Stimulated activated CD8-positive, alpha-beta memory T cell treated with anti-CD3 and anti-CD28 coated beads, Interleukin-7, amount 100 ng/mL, for 4 hours (primary cell): Measurements from ENCODE around the gene CFB.

Experiments used
- DNase-seq, 2 donors: peaks; one replicate each; pipeline ENCODE4 v3.0.0-alpha.2; 2020; ENCODE audit warnings: low read depth in 2 of 2

CFB gene

DNA sequence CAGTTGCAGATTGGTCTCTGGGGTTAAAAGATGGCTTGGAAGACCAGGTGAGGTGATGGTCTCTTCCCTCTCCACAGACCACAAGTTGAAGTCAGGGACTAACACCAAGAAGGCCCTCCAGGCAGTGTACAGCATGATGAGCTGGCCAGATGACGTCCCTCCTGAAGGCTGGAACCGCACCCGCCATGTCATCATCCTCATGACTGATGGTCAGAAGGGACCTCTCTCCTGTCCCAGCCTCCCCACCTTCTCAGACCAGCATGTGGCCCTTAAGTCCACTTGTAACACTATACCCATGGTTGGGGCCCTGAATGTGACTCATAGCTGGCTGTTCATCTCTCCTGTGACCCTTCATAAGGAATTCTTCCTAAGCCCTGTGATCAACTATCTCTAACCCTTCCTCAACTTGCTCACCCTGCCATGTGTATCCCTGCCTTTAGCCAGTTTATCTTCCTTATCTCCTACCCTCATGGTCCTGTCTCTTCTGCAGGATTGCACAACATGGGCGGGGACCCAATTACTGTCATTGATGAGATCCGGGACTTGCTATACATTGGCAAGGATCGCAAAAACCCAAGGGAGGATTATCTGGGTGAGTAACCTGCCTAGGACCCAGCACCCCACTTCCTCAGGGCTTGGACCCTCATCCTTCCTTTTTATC lies 3.0 kb downstream of the CFB start:
- DNase-seq: no peak

DNA sequence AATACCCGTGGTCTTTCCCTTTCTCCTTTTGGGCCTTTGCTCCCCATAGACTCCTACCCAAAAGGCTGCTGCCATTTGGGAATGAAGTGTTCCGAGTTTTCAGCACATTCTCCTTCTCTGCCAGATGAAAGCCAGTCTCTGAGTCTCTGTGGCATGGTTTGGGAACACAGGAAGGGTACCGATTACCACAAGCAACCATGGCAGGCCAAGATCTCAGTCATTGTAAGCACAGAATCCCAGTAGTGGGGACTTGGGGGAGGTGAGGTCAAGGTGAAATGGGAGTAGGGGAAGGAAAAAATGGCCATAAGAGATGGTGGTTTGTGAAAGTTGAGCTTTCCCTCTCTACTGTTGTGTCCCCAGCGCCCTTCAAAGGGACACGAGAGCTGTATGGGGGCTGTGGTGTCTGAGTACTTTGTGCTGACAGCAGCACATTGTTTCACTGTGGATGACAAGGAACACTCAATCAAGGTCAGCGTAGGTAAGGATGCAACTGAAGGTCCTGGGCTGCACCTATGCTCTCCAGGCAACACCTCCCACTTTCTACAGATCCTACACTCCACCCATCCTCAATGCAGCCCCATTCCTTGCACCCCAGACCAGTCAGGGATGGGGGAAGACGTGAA lies 4.1 kb downstream of the CFB start:
- no peak for DNase-seq

DNA sequence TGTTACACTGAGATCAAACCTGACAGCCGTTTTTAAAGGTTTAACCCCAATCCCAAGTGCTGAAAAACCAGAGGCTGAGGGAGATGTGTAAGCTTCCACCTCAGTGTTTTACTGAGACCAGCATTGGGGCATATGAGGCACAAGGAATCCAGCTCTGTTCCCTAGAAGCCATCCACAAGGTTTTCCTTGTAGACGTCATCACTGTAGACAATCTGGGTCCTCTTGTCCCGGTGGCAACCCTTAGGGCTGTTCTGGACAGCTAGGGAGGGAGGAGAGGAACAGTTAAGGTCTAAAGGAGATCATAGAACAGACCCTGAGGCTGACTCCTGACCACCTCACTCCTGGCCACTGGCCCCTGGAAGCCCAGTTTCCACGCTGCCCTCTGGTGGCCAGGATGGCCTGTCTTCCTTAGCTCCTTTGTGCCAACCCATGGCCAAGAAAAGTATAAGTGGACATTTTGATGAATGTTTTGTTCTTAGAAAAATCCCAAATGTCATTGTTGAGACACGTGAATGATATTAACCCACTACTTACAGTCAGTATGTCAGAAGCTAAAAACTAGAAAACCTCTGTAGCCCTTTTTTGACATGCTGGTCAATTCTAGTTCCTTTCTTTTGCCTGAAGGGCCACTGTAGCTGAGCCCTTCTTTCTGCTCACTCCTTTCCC lies 6.4 kb downstream of the CFB start:
- no peak for DNase-seq

DNA sequence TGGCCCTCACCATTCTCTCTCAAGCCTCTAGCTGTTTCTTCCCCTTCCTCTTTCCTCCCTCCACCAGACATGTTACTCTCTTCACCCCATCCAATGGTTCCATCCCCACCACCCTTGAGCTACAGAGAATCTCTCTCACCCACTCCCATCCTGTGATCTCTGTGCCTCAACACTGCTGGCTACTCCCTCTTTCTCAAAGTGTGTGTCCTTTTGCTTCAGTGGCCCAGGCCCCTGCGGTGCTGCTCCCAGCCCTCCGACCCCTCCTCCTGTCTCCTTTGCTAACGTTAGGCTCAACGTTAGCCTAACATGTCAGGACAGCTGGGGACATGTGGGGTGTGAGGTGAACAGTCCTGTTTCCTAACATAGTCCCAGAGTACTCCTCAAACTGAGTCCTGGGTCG lies 7.0 kb downstream of the CFB start:
- DNase-seq: no peak

DNA sequence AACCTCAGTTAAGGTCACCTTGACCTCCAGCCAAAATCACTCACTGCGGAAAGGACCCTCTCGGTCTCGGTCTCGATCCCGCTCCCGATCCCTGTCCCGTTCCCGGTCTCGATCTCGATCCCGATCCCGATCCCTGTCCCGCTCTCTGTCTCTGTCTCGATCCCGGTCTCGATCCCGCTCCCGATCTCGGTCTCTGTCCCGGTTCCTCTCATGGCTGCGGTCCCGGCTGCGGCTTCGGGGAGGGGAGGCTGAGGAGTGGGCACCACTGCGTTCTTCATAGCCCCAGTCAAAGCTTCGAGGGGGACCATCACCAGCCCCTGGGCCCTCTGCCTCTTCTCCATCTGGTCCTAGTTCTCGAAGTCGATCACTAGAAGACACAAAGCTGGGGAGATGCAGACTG lies 8.6 kb downstream of the CFB start:
- no peak for DNase-seq

DNA sequence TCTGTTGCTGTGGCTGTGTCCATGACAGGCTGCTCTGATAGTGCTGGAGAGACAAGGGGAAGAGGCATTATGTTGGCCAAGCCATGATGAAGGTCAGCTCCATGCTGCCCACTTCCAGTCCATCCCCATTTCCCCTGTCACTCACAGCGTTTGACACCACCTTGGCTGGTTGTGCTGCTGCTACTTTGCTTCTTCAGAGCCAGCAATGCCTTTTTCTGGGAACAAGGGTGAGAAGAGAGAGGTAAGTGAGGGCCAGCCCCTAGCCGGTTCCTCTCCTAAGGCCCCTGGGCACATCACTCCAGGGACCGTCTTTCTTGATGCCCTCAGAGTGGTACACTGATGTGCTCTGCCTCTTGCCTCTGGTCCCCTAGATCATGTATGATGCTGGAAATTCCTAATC lies 10.9 kb downstream of the CFB start:
- no peak for DNase-seq

DNA sequence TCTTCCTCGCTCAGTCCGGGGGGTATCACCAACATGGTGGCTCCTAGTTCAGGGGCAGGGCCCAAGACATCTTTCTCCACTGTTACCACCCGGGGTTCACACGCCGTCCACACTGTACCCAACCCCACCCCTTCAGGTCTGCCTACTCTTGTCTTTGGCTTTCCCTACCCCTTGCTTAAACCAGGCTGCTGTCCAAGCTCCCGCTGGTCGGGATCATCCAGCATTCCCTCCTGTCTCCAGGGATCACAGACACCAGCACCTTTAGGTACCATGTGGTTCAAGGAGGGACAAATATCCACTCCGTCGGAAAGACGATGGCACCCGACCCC lies 12.5 kb downstream of the CFB start:
- DNase-seq: no peak

DNA sequence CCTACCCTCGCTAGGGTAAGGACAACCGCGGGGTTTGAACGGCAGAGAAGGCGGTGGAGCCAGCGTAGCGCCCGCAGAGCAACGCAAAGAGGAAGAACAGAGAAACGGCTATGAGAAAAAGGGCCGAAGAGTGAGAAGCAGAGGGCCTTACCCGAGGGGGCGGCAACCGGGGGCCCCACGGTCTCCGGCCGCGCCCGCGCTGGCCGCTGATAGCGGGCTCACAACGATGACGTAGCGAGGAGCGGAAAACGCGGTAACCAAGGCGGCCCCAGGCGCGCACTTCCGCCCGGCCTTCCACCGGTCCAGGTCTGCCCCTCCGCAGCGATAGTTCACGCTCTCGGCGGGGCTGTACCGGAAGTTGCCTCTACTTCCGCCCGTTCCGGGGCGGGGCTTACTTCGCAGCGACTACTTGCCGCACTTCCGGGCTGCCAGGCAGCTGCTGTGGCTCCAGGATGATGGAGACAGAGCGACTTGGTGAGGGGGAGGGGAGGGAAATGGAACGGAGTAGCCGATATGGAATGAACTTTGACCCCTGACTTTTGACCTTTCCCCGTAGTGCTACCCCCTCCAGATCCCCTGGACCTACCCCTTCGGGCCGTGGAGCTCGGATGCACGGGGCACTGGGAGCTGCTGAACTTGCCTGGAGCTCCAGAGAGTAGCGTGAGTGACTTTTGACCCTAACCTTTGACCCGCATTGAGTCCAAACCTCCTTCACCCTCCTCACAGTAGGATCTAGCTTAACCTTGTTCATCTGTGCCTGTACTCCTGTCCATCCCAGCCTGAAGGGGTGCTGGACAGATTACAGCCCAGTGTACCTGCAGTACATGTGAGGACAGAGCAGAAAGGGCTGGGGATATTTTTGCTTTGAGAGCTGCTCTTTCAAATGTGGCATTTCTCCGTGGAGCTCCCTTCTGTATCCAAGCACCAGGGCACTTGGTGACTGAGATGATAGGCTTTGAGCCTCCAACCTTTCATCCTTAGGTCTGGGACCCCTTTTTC lies 13.1 kb downstream of the CFB start, which contains the start of the genes NELFE and SKIC2:
Gene NELFE, minus strand, starts transcription at position 231 of the 999 bp plus-strand sequence. CDS start 525 bp downstream, outside the sequence.
Gene SKIC2, plus strand, starts transcription at position 435 of the 999 bp plus-strand sequence. Its CDS starts 18 bp downstream, at position 453.
- DNase-seq: peak; percentile 95 to 98

DNA sequence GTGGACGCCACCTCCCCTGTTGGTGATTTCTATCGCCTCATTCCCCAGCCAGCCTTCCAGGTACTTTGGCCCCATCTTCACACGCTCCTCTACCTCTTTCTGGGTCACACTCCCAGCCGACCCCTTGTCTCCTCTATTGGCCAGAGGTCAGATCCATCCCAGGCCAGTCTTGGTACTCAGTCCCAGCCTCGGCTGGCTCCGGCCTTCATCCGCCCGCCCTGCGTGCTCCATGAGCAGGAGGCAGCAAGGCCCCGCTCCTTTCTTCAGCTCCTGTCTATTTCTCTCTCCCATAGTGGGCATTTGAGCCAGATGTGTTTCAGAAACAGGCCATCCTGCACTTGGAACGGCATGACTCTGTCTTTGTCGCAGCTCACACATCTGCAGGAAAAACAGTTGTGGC lies 15.7 kb downstream of the CFB start:
- DNase-seq: no peak

DNA sequence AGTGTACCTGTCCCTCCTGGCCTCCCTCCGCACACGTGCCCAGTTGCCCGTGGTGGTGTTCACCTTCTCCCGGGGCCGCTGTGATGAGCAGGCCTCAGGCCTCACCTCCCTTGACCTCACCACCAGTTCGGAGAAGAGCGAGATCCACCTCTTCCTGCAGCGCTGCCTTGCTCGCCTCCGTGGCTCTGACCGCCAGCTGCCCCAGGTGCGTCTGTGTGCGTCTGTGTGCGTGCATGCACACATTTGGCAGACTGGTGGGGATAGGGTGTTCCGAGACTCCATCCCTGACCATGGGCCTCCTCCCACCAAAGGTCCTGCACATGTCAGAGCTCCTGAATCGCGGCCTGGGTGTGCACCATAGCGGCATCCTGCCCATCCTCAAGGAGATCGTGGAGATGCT lies 18.0 kb downstream of the CFB start:
- DNase-seq: no peak

DNA sequence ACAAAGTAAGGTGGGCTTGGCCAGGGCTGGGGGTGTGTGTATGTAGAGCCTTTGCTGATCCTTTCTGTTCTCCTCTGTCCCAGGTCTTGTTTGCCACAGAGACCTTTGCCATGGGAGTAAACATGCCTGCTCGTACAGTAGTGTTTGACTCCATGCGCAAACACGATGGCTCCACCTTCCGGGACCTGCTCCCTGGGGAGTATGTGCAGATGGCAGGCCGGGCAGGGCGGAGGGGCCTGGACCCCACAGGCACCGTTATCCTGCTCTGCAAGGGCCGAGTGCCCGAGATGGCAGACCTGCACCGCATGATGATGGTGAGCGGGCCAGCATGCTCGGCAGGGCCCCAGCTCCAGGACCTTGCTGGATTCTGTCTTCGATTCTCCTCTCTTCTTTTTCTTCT lies 19.8 kb downstream of the CFB start:
- DNase-seq: no peak

DNA sequence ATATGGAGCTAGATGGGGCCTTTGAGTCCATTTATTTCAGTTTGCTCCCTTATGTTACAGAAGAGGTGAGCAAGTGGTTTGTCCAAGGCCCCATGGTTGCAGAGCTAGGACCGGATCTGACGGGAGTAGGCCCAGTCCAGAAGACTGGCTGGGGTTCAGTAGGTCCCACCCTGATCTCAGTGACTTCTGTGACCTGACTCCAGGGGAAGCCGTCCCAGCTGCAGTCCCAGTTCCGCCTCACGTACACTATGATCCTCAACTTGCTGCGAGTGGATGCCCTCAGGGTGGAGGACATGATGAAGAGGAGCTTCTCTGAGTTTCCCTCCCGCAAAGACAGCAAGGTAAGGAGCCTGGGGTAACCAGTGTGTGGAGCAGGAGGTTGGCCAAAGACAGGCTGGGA lies 20.6 kb downstream of the CFB start:
- DNase-seq: no peak

DNA sequence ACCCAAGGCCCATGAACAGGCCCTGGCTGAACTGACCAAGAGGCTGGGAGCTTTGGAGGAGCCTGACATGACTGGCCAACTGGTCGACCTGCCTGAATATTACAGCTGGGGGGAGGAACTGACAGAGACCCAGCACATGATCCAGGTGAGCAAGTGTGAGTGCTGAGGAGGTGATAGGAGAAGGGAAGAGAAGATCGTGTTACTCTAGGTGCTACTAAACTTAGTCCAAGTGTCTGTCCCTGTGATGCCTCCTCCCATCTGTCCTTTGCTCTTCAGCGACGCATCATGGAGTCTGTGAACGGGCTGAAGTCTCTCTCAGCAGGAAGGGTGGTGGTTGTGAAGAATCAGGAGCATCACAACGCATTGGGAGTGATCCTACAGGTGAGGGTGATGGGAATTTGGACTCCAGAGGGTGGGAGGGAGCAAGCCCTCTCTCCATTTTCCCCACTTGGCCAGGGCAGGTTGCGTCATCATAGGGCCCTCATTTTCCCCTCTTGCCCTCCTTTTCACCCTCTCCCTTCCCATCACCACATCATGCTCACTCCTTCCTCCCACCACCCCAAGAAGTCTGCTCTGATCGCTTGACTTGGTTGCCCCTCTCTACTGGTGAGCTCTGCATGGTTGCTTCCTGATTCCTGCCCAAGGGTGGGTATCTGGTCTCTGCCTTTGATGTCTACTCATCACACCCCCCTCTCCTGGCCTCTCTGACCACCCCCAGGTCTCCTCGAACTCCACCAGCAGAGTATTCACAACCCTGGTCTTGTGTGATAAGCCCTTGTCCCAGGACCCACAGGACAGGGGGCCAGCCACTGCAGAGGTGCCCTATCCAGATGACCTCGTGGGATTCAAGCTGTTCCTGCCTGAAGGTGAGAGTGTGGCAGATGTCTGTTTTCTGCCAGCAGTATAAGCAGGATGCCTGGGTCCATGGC lies 21.4 kb downstream of the CFB start:
- DNase-seq: no peak

DNA sequence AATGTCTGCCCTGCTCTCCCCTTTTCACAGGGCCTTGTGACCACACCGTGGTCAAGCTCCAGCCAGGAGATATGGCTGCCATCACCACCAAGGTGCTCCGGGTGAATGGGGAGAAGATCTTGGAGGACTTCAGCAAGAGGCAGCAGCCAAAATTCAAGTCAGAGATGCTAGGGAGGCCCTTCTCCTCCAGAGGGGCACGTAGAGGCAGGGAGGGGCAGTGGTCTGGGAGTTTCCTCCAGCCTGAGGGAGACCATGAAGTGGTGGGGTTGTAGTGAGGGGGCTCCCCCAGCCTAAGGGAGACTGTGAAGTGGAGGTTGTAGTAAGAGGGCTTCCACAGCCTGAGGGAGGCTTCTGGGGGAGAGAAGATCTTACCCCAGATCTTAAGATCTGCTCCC lies 22.0 kb downstream of the CFB start:
- no peak for DNase-seq

DNA sequence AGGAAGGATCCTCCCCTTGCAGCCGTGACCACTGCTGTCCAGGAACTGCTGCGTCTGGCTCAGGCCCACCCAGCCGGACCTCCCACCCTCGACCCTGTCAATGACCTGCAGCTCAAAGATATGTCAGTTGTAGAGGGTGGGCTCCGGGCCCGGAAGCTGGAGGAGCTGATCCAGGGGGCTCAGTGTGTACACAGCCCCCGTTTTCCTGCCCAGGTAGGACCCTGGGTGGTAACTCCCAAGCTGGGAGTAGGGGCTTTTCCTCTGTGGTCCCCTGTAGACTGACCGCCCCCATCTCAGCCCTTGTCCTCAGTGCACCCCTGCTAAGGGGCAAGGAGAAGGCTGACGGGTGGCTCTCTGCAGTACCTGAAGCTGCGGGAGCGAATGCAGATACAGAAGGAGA lies 22.4 kb downstream of the CFB start:
- no peak for DNase-seq

DNA sequence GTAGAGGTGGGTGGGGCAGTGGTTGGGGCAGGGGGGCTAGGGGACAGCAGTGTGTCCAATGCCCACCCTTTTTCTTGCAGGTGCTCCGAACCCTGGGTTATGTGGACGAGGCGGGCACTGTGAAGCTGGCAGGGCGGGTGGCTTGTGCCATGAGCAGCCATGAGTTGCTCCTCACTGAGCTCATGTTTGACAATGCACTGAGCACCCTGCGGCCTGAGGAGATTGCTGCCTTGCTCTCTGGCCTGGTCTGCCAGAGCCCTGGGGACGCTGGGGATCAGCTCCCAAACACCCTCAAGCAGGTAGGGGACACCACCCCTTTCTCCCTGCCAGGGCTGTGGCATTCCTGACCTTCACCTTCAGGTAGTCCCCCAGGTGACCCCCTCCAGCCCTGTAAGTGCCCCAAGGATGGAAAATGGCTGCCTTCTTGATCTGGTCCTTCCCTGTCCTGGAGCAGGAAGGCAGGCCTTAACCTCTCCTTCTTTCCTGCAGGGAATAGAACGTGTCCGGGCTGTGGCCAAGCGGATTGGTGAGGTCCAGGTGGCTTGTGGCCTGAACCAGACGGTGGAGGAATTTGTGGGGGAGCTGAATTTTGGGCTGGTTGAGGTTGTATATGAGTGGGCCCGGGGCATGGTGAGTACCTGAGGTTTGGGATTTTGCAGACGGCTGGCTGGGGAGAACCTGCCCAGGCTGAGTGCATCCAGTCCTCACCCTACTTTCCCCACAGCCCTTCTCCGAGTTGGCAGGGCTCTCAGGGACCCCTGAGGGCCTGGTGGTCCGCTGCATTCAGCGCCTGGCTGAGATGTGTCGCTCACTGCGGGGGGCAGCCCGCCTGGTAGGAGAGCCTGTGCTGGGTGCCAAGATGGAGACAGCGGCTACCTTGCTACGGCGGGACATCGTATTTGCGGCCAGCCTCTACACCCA lies 23.2 kb downstream of the CFB start:
- no peak for DNase-seq

DNA sequence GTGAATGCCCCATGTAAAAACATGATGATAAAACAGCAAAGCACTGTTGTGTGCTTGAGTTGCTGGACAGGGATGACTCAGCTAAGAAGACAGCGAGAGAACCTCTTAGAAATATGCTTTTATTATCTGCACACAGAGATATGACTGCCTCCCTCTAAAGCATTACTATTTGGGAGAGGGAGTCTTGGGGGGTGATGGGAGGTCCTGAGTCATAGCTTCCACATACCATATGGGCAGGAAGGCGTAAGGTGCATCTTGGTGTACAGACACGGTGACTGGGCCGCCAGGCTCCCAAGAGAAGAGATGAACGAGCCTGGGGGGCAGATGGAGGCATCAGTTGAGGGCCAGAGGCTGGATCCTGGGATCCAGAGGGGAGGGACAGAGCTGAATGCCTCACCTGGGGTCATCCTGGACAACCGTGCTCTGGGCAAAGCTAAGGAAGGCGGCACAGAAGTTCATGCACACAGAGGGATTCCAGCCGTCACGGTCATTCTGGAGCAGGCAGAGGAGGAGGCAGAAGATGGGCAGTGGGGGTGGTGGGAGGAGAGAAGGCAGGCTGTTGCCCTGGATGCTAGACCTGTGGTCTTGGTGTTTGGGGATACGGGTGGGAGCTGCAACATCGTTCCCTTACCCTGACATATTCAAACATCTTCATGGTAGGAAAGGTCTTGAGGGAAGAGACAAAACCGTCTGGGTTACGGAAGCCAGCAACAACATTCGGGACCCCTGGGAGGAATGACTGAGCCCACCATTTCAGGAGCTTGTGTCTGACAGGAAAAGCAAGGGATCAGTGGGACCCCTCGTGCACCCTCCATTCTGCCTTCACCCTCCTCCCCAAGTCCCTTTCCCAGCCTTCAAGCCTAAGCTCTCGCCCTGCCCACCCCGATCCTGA lies 24.1 kb downstream of the CFB start:
- DNase-seq: no peak

DNA sequence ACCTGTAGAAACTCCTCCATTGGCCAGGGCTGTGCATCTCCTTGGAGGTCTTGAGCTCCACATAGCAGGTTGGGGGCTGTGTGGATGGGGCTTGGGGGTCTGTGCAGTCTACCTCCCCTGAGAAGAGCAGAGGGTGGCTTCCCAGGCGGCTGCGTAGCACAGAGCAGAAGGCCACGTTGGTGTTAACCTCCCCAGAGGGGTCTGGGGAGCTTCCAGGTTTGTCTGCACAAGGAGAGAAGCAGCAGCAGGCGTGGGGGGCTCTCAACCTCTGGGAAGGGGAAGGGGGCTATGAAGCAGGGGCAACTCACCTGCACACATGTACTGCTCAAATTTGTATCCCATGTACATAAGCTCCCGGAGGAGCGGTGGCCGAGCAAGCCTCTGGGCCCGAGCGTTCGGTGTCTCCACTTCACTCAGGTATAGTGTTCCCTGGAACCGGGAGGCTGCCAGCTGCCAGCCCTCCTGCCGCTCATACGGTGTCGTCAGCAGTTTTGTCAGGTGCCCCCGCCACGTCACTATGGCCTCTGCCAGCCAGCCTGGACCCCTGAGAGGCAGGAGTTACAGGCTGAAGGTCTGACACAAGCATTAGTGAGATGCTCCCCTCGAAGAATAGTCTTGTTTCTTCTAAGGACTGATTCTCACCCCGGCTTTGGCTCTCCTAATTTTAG lies 24.8 kb downstream of the CFB start:
- DNase-seq: no peak
